Stomach (tissue), 9 donors: Measurements from ENCODE around the gene MAGI2. TPM values are rescaled to one million over a fixed set of nuclear protein-coding genes. Genes with fewer than 3 reads are reported as not detected.

Experiments used
- DNase-seq, 2 donors: peaks; one replicate each; pipeline versions ENCODE4 v3.0.0 to v3.0.0-alpha.2; 2013 to 2019
- H3K27ac ChIP-seq, 5 donors: fragments of 200-600 bp in 4 of 5; sonication (generic) in 4 of 5; one replicate each; pipeline ENCODE4 v1.5.1; 2013 to 2019; ENCODE audit warnings: mild to moderate bottlenecking in 1 of 5, moderate library complexity in 1 of 5
- H3K27me3 ChIP-seq, 3 donors: fragments of 200-600 bp; sonication (generic); one replicate each; pipeline ENCODE4 v1.5.1; 2017 to 2019; ENCODE audit warnings: mixed run types in 1 of 3
- H3K36me3 ChIP-seq, 4 donors: fragments of 200-600 bp; sonication (generic); 1 replicate in 3 of 4; 2 replicates in 1 of 4; pipeline ENCODE4 v1.5.1; 2016 to 2019
- H3K4me1 ChIP-seq, 4 donors: fragments of 200-600 bp; sonication (generic); one replicate each; pipeline ENCODE4 v1.5.1; 2016 to 2019
- H3K4me3 ChIP-seq, 4 donors: fragments of 200-600 bp; sonication (generic) in 3 of 4; one replicate each; pipeline ENCODE4 v1.5.1; 2016 to 2019; ENCODE audit warnings: mild to moderate bottlenecking in 1 of 4
- H3K9me3 ChIP-seq, 4 donors: fragments of 200-600 bp; sonication (generic); one replicate each; pipeline ENCODE4 v1.5.1; 2016 to 2019
- EP300 ChIP-seq: sonication (generic); formaldehyde crosslinking; IDR thresholded peaks from one replicate; pipeline ENCODE4 v1.6.1; 2017; ENCODE audit warnings: antibody characterized with exemption
- POLR2A ChIP-seq, 4 donors: fragments of 450-650 bp; IDR thresholded peaks; one replicate each; pipeline ENCODE4 v1.6.1; 2016; ENCODE audit warnings: antibody characterized with exemption in 4 of 4, control low read depth in 2 of 4, mild to moderate bottlenecking in 1 of 4, moderate library complexity in 1 of 4
- POLR2AphosphoS5 ChIP-seq, 3 donors: sonication (generic); formaldehyde crosslinking; IDR thresholded peaks; one replicate each; pipeline ENCODE4 v1.6.1; 2016; ENCODE audit warnings: antibody characterized with exemption in 3 of 3
- WGBS, 5 donors: extraction: QIAGEN DNeasy Blood & Tissue Kit in 3 of 5; methylation state at CpG; one replicate each; pipeline versions ENCODE4 v1.1.5 to v1.1.7; 2013 to 2018; 5-methylcytosine and 5-hydroxymethylcytosine counted together
- intact Hi-C: fragments of 100-400 bp; cut with DNase I; formaldehyde crosslinking; loops from one replicate; pipeline ENCODE4 v1.15.1; 2023; ENCODE audit warnings: low total_unique reads
- polyA plus RNA-seq, 3 donors: library from polyadenylated mRNA; stranded (reverse); fragments of 200-250 nt; gene quantifications; one replicate each; pipeline ENCODE4 v1.2.3, GENCODE V29; 2013
- total RNA-seq, 5 donors: library from RNA; depleted of rRNA; stranded (reverse); fragments of >200 nt; gene quantifications; one replicate each; pipeline versions ENCODE4 v1.1.0 to v1.2.3, GENCODE V29; 2014 to 2016
- TF ChIP-seq, protein P1 (sequence below), 7 experiments: fragments of 450-650 bp in 4 of 7; fragments of 200-600 bp in 3 of 7; sonication (generic) in 3 of 7; IDR thresholded peaks; one replicate each; pipeline ENCODE4 v1.5.1; 2016 to 2019; ENCODE audit warnings: antibody characterized with exemption in 7 of 7, control low read depth in 2 of 7, mild to moderate bottlenecking in 1 of 7
- donor health status: healthy with polysubstance abuse.
- donor health status: Bipolar disorder and iron deficiency.
- donor health status: healthy.

MAGI2 gene
- total and polyA plus RNA-seq, 8 donors = 0.92 to 53.9 (median 5.8) TPM

DNA sequence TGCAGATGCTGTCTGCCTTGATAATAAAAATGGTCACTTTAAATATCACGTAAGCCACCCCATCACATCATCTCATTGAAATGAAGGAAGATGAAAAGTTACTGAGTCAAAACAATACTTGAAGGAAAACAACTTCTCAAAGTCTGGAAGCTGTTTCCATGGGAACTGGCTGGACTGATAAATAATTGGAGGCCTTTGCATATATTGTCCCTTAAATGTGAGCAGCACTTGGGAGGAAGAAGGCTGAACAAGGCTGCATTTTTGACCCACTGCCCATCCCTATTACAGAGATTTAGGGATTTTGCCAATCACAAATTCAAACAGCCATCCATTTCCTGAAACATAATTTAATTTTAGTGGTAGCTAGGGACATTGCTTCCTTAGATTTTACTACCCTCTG lies 18.2 kb upstream of the MAGI2 start:
- TF ChIP-seq POLR2AphosphoS5 (IDR thresholded peaks at IDR 0.05) (no peak), POLR2A (IDR thresholded peaks at IDR 0.05) (no peak), EP300 (no peak)
- TF ChIP-seq, protein P1, sequence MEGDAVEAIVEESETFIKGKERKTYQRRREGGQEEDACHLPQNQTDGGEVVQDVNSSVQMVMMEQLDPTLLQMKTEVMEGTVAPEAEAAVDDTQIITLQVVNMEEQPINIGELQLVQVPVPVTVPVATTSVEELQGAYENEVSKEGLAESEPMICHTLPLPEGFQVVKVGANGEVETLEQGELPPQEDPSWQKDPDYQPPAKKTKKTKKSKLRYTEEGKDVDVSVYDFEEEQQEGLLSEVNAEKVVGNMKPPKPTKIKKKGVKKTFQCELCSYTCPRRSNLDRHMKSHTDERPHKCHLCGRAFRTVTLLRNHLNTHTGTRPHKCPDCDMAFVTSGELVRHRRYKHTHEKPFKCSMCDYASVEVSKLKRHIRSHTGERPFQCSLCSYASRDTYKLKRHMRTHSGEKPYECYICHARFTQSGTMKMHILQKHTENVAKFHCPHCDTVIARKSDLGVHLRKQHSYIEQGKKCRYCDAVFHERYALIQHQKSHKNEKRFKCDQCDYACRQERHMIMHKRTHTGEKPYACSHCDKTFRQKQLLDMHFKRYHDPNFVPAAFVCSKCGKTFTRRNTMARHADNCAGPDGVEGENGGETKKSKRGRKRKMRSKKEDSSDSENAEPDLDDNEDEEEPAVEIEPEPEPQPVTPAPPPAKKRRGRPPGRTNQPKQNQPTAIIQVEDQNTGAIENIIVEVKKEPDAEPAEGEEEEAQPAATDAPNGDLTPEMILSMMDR (IDR thresholded peaks at IDR 0.05) = no peak
- Histone ChIP-seq H3K4me3 (no peak overlapping the region), H3K36me3 (no peaks in the 10 kb centered on the region), H3K4me1 (no peaks in the 10 kb centered on the region), H3K9me3 (no peaks in the 10 kb centered on the region), H3K27me3 (no peaks in the 10 kb centered on the region), H3K27ac (no peak overlapping the region)
- DNase-seq = peak in 1 of 2 donors; percentile 6
- WGBS, 5 donors = 69 to 94% (median 86%) methylated on average over 1 of the region's 1 CpG
- intact Hi-C loops = no loop called here

DNA sequence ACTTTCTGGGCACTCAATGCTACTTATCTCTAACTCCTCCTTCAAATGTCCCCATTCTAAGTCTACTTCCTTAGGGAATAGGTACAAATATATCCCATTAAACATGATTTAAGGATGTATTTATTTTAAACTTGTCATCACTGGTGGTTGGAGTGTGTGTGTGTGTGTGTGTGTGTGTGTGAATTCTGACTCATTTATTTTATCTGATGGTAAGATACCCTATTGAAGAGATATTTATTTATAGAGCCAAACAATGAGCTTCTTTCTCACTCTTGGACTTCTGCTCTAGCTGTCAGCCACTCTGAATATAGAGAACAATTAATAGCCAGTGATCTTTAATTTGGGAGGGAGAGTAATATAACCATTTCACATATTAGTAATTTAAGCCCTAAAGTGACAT lies 17.8 kb upstream of the MAGI2 start:
- Histone ChIP-seq H3K9me3 (no peaks in the 10 kb centered on the region), H3K4me1 (no peaks in the 10 kb centered on the region), H3K27ac (no peak overlapping the region), H3K4me3 (no peak overlapping the region), H3K27me3 (no peaks in the 10 kb centered on the region), H3K36me3 (no peaks in the 10 kb centered on the region)
- no peak for DNase-seq
- intact Hi-C loops = no loop called here
- TF ChIP-seq, protein P1 (IDR thresholded peaks at IDR 0.05) = no peak
- no peak for TF ChIP-seq POLR2AphosphoS5 (IDR thresholded peaks at IDR 0.05)
- no peak for TF ChIP-seq POLR2A (IDR thresholded peaks at IDR 0.05)
- no peak for TF ChIP-seq EP300

DNA sequence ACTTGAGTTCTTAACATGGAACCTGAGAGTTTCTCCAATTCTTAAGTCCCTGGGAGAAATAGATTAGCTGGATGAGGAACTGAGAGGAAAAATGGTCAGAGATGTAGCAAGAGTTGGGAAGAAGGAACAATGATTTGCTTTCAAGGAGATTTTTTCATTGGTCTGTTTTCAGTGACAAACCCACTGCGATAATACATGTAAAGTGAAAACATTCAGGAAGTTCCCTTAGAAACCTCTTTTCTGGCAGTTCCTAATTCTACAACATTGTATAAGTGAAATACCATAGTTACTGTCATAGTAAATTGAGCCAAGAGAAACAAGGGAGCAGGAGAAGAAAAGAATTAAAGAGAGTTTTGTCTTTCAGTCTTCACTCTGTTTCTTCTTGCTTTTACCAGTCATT lies 12.1 kb upstream of the MAGI2 start:
- intact Hi-C loops = no loop called here
- Histone ChIP-seq H3K4me3 (no peak overlapping the region), H3K27me3 (no peaks in the 10 kb centered on the region), H3K9me3 (no peaks in the 10 kb centered on the region), H3K4me1 (peaks cover 0 to 10% (median 0%) of the 10 kb centered on the region in 4 donors), H3K36me3 (no peaks in the 10 kb centered on the region), H3K27ac (no peak overlapping the region)
- WGBS, 5 donors = 94 to 98% (median 95%) methylated on average over 1 of the region's 1 CpG
- no peak for DNase-seq
- TF ChIP-seq EP300 (no peak), POLR2AphosphoS5 (IDR thresholded peaks at IDR 0.05) (no peak), POLR2A (IDR thresholded peaks at IDR 0.05) (no peak)
- TF ChIP-seq, protein P1 (IDR thresholded peaks at IDR 0.05) = no peak

DNA sequence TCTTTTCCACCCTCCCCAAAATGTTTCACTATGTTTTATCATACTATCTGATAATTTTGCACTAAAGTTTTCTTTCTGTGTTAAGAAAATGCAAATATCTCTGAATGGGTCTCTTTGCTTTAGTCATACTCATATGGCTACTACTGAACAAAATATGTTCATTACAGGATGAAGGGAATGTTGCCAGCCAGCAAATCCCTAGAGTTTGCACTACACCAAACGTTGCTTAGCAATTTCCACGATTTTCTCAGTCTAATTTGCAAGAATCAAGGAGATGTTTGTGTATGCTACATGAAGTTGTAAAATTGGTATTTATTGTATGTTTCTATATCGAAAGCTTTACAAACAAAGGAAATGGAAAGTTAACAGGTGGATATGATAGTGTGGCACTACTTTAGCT lies 10.6 kb upstream of the MAGI2 start:
- no peak overlapping the region for H3K27ac ChIP-seq
- no peak for TF ChIP-seq EP300
- no peak for TF ChIP-seq POLR2A (IDR thresholded peaks at IDR 0.05)
- TF ChIP-seq, protein P1 (IDR thresholded peaks at IDR 0.05) = no peak
- TF ChIP-seq POLR2AphosphoS5 (IDR thresholded peaks at IDR 0.05) = no peak
- intact Hi-C loops = no loop called here
- DNase-seq = no peak
- H3K9me3 ChIP-seq = no peaks in the 10 kb centered on the region
- peaks cover 0 to 15% (median 0%) of the 10 kb centered on the region in 4 donors for H3K4me1 ChIP-seq
- WGBS, 5 donors = 67 to 85% (median 72%) methylated on average over 3 of the region's 3 CpGs
- H3K36me3 ChIP-seq = no peaks in the 10 kb centered on the region
- no peaks in the 10 kb centered on the region for H3K27me3 ChIP-seq
- no peak overlapping the region for H3K4me3 ChIP-seq
